Peyer's patch (tissue), 4 donors: ENCODE data around the gene PHLDB3.

Experiments used
- CTCF ChIP-seq, 6 experiments: fragments of 450-650 bp in 4 of 6; fragments of 200-600 bp in 2 of 6; sonication (generic) in 1 of 6; IDR thresholded peaks; one replicate each; pipeline ENCODE4 v1.5.1; 2017 to 2019; ENCODE audit warnings: antibody characterized with exemption in 6 of 6, mild to moderate bottlenecking in 3 of 6, moderate library complexity in 1 of 6
- POLR2A ChIP-seq, 2 donors: fragments of 450-650 bp; IDR thresholded peaks; one replicate each; pipeline ENCODE4 v1.5.1; 2017; ENCODE audit warnings: antibody characterized with exemption in 2 of 2, mild to moderate bottlenecking in 2 of 2, moderate library complexity in 2 of 2

DNA sequence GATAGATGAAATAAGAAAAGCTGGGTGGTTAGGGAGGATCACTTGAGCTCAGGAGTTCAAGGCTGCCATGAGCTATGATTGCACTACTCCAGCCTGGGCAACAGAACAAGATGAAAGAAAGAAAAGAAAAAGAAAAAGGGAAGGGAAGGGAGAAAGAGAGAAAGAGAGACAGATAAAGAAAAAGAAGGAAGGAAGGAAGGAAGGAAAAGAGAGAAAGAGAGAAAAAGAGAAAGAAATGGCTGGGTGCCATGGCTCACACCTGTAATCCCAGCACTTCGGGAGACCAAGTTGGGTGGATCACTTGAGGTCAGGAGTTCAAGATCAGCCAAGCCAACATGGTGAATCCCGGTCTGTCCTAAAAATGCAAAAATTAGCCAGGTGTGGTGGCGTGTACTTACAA lies 68.8 kb downstream of the PHLDB3 start:
- TF ChIP-seq CTCF (IDR thresholded peaks at IDR 0.05) (no peak), POLR2A (IDR thresholded peaks at IDR 0.05) (no peak)
